ENCODE data around the gene PRXL2A.

DNA sequence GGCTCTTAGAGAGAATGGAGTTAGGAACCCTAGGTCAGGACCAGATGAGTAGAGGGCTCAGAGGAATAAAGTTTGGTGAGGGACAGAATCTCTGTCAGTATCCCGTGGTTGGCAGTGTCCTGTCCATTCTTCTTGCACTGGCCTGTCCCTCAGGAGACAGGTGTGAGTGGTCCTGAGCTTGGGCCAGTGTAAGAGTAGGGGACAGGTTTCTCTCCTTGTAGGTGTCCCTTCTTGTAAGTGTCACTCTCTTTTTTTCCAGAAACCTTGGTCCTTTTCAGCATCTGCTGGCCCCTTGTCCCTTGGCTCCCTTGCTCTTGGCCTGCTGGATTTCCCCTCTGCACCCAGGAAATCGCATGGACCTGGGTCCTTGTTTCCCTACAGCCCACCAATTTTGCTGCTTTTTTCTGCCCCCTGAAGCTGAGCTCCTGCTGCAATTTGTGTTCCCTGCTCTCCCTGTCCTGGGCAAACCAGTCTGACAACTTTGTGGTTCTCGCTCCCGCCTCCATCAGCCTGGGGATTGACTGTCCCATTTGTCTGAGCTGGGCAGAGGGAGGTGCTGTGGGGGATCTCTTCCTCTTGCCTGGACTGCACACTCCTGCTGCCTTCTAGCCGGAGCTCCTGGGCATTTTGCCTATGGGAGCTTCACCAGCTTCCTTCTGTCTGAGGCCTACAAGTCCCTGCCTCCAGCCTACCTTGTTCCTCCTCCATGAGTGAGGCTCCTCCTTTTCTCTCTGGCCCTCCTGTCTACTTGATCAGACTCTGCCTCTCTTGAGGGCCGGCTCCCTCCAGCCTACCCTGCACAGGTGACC, 52.3 kb downstream of the PRXL2A start:
- TF ChIP-seq CTCF (IDR thresholded peaks at IDR 0.05) (no peak), POLR2A (IDR thresholded peaks at IDR 0.05) (no peak), EP300 (IDR thresholded peaks at IDR 0.05) (no peak)
